GM23338 (cell line): ENCODE results near the gene MOCOS. TPM values are rescaled to one million over a fixed set of nuclear protein-coding genes. Genes with fewer than 3 reads are reported as not detected.

Source experiments
- ETS1 ChIP-seq: IDR thresholded peaks from 2 replicates; pipeline ENCODE4 v1.6.1; 2016; ENCODE audit warnings: antibody characterized with exemption
- NANOG ChIP-seq: IDR thresholded peaks from 2 replicates; pipeline ENCODE4 v1.6.1; 2016; ENCODE audit warnings: antibody characterized with exemption, borderline replicate concordance
- POLR2AphosphoS5 ChIP-seq: IDR thresholded peaks from 2 replicates; pipeline ENCODE4 v1.6.1; 2016; ENCODE audit warnings: antibody characterized with exemption, low read depth
- REST ChIP-seq: IDR thresholded peaks from one replicate; pipeline ENCODE4 v1.6.1; 2018; ENCODE audit warnings: antibody characterized with exemption; ENCODE audit not compliant: unreplicated experiment
- STAT1 ChIP-seq: IDR thresholded peaks from one replicate; pipeline ENCODE4 v1.6.1; 2016; ENCODE audit warnings: antibody characterized with exemption; ENCODE audit not compliant: unreplicated experiment
- ZNF114 ChIP-seq: fragments of 250-450 bp; sonication (Bioruptor Pico); IDR thresholded peaks from 2 replicates; pipeline ENCODE4 v1.5.0; 2020; ENCODE audit warnings: mild to moderate bottlenecking, moderate library complexity
- ZNF462 ChIP-seq: fragments of 250-450 bp; sonication (Bioruptor Pico); IDR thresholded peaks from 2 replicates; pipeline ENCODE4 v1.5.0; 2020; ENCODE audit warnings: mild to moderate bottlenecking, moderate library complexity
- polyA plus RNA-seq: library from polyadenylated mRNA; unstranded; fragments of >200 nt; fragmentation: Nextera tagmentation; extraction: Ambion mirVana; gene quantifications from 2 replicates; pipeline ENCODE4 v1.2.1, GENCODE V29; 2016
- total RNA-seq: library from RNA; depleted of rRNA; stranded (reverse); fragments of >200 nt; shearing (Covaris generic); gene quantifications from 2 replicates; pipeline ENCODE4 v1.2.3, GENCODE V29; 2014

The MOCOS gene
- total and polyA plus RNA-seq, 2 experiments from 2014 or later = 3.9 to 7.2 TPM

GRCh38 chr18:36314754-36315153, 127.5 kb downstream of the MOCOS start (continued):
- no peak for TF ChIP-seq ZNF462 (CRISPR knock-in tag)
- TF ChIP-seq ETS1 = no peak
- no peak for TF ChIP-seq NANOG
- no peak for TF ChIP-seq POLR2AphosphoS5
- no peak for TF ChIP-seq ZNF114
- no peak for TF ChIP-seq REST
- no peak for TF ChIP-seq STAT1
